H9 (cell line): Measurements from ENCODE around the gene PGBD5. TPM values are rescaled to one million over a fixed set of nuclear protein-coding genes. Genes with fewer than 3 reads are reported as not detected.

Experiments used
- DNase-seq: peaks from one replicate; pipeline ENCODE4 v3.0.0-alpha.2; 2017
- H2AFZ ChIP-seq: one replicate; pipeline ENCODE4 v1.6.1; 2013; ENCODE audit warnings: mild to moderate bottlenecking, low read length, control low read depth, moderate library complexity
- H2AK5ac ChIP-seq: 2 replicates; pipeline ENCODE4 v1.6.1; 2013; ENCODE audit warnings: low read length, control low read depth, mixed read lengths; ENCODE audit not compliant: insufficient read length
- H2BK120ac ChIP-seq: one replicate; pipeline ENCODE4 v1.6.1; 2013; ENCODE audit warnings: low read depth, mild to moderate bottlenecking, low read length, control low read depth, inconsistent platforms; ENCODE audit not compliant: poor library complexity, severe bottlenecking
- H2BK12ac ChIP-seq: 2 replicates; pipeline ENCODE4 v1.6.1; 2013; ENCODE audit warnings: low read length, control low read depth, mixed read lengths, low read depth; ENCODE audit not compliant: insufficient read length
- H2BK15ac ChIP-seq: 2 replicates; pipeline ENCODE4 v1.6.1; 2013; ENCODE audit warnings: low read depth, low read length, control low read depth
- H2BK20ac ChIP-seq: one replicate; pipeline ENCODE4 v1.6.1; 2013; ENCODE audit warnings: low read depth, mild to moderate bottlenecking, low read length, control low read depth, inconsistent platforms; ENCODE audit not compliant: poor library complexity, severe bottlenecking
- H2BK5ac ChIP-seq: 2 replicates; pipeline ENCODE4 v1.6.1; 2013; ENCODE audit warnings: low read length, control low read depth, mixed read lengths; ENCODE audit not compliant: insufficient read length
- H3K14ac ChIP-seq: 2 replicates; pipeline ENCODE4 v1.6.1; 2013; ENCODE audit warnings: low read length, control low read depth; ENCODE audit not compliant: insufficient read depth
- H3K18ac ChIP-seq: 2 replicates; pipeline ENCODE4 v1.6.1; 2013; ENCODE audit warnings: low read depth, mild to moderate bottlenecking, mixed read lengths, low read length, control low read depth; ENCODE audit not compliant: insufficient read length
- H3K23ac ChIP-seq: 2 replicates; pipeline ENCODE4 v1.6.1; 2013; ENCODE audit warnings: low read length, control low read depth, mixed read lengths, low read depth; ENCODE audit not compliant: insufficient read length
- H3K23me2 ChIP-seq: 2 replicates; pipeline ENCODE4 v1.6.1; 2013; ENCODE audit warnings: low read depth, mild to moderate bottlenecking, mixed read lengths, low read length, control low read depth; ENCODE audit not compliant: insufficient read length, poor library complexity, severe bottlenecking
- H3K27ac ChIP-seq: 2 replicates; pipeline ENCODE4 v1.5.1; 2013; ENCODE audit warnings: low read length, control low read depth, mixed read lengths, low read depth; ENCODE audit not compliant: insufficient read length
- H3K27me3 ChIP-seq: 2 replicates; pipeline ENCODE4 v1.6.1; 2013; ENCODE audit warnings: low read length, control low read depth, inconsistent platforms; ENCODE audit not compliant: insufficient read depth
- H3K4ac ChIP-seq: 2 replicates; pipeline ENCODE4 v1.6.1; 2013; ENCODE audit warnings: low read depth, mild to moderate bottlenecking, control low read depth, inconsistent platforms, low read length, moderate library complexity
- H3K4me1 ChIP-seq: 2 replicates; pipeline ENCODE4 v1.6.1; 2013; ENCODE audit warnings: low read length, control low read depth, inconsistent platforms; ENCODE audit not compliant: insufficient read depth
- H3K4me2 ChIP-seq: 2 replicates; pipeline ENCODE4 v1.6.1; 2013; ENCODE audit warnings: low read length, control low read depth, mixed read lengths; ENCODE audit not compliant: insufficient read length, insufficient read depth
- H3K56ac ChIP-seq: 2 replicates; pipeline ENCODE4 v1.6.1; 2013; ENCODE audit warnings: low read depth, mild to moderate bottlenecking, mixed read lengths, low read length, control low read depth; ENCODE audit not compliant: insufficient read length
- H3K79me1 ChIP-seq: 2 replicates; pipeline ENCODE4 v1.6.1; 2013; ENCODE audit warnings: low read depth, mild to moderate bottlenecking, moderate library complexity, low read length, control low read depth, inconsistent platforms; ENCODE audit not compliant: insufficient read depth, poor library complexity, severe bottlenecking
- H3K79me2 ChIP-seq: 2 replicates; pipeline ENCODE4 v1.6.1; 2013; ENCODE audit warnings: low read length, control low read depth, inconsistent platforms; ENCODE audit not compliant: insufficient read depth
- H3K9ac ChIP-seq: 2 replicates; pipeline ENCODE4 v1.6.1; 2013; ENCODE audit warnings: low read length, control low read depth, mixed read lengths; ENCODE audit not compliant: insufficient read length; ENCODE audit errors: extremely low read depth
- H3K9me3 ChIP-seq: one replicate; pipeline ENCODE4 v1.6.1; 2013; ENCODE audit warnings: low read depth, low read length, inconsistent platforms; ENCODE audit not compliant: control insufficient read depth
- H3T11ph ChIP-seq: one replicate; pipeline ENCODE4 v1.6.1; 2013; ENCODE audit warnings: mild to moderate bottlenecking, low read length, control low read depth, inconsistent platforms
- H4K20me1 ChIP-seq: one replicate; pipeline ENCODE4 v1.6.1; 2013; ENCODE audit not compliant: control insufficient read depth, insufficient read length, insufficient read depth
- H4K5ac ChIP-seq: 2 replicates; pipeline ENCODE4 v1.6.1; 2013; ENCODE audit warnings: low read depth, mild to moderate bottlenecking, mixed read lengths, low read length, control low read depth; ENCODE audit not compliant: insufficient read length
- H4K8ac ChIP-seq: replicated peaks from 2 replicates; pipeline ENCODE4 v1.6.1; 2013; ENCODE audit warnings: low read length, control low read depth, mixed read lengths, low read depth; ENCODE audit not compliant: insufficient read length
- H4K91ac ChIP-seq: 2 replicates; pipeline ENCODE4 v1.6.1; 2013; ENCODE audit warnings: low read depth, mild to moderate bottlenecking, moderate library complexity, mixed read lengths, low read length, control low read depth; ENCODE audit not compliant: insufficient read length
- H3K27ac Mint-ChIP-seq, 3 experiments: 2 replicates in 2 of 3; 3 replicates in 1 of 3; pipeline ENCODE4 v1.8.0; 2020 to 2021; ENCODE audit warnings: mixed read lengths in 3 of 3, mild to moderate bottlenecking in 1 of 3, moderate library complexity in 1 of 3
- H3K27me3 Mint-ChIP-seq: 2 replicates; pipeline ENCODE4 v1.8.0; 2021; ENCODE audit warnings: low read depth, mild to moderate bottlenecking, moderate library complexity, mixed read lengths
- H3K36me3 Mint-ChIP-seq, 3 experiments: 2 replicates in 2 of 3; 3 replicates in 1 of 3; pipeline ENCODE4 v1.8.0; 2020 to 2021; ENCODE audit warnings: low read depth in 3 of 3, mixed read lengths in 3 of 3; ENCODE audit not compliant: insufficient read depth in 1 of 3
- H3K4me1 Mint-ChIP-seq, 2 experiments: 2 replicates each; pipeline ENCODE4 v1.8.0; 2020; ENCODE audit warnings: mixed read lengths in 2 of 2
- H3K4me3 Mint-ChIP-seq, 2 experiments: 2 replicates in 1 of 2; 3 replicates in 1 of 2; pipeline ENCODE4 v1.8.0; 2020 to 2021; ENCODE audit warnings: mild to moderate bottlenecking in 2 of 2, mixed read lengths in 2 of 2, moderate library complexity in 1 of 2
- H3K9me3 Mint-ChIP-seq, 2 experiments: 2 replicates in 1 of 2; 3 replicates in 1 of 2; pipeline ENCODE4 v1.8.0; 2020; ENCODE audit warnings: mild to moderate bottlenecking in 2 of 2, mixed read lengths in 2 of 2, moderate library complexity in 1 of 2
- WGBS: extraction: QIAGEN DNeasy Blood & Tissue Kit; methylation state at CpG from one replicate; pipeline ENCODE4 v1.1.7; 2013; ENCODE audit warnings: missing lambda C conversion rate, low lambda C conversion rate, mixed read lengths; ENCODE audit not compliant: insufficient read length; ENCODE audit errors: extremely low coverage; 5-methylcytosine and 5-hydroxymethylcytosine counted together
- total RNA-seq: library from RNA; stranded (reverse); gene quantifications from 2 replicates; pipeline ENCODE4 v1.2.1, GENCODE V29; 2021
- TF ChIP-seq, protein P1 (sequence below): fragments of 200-600 bp; sonication (generic); conservative IDR thresholded peaks from 3 replicates; pipeline ENCODE4 v1.8.0; 2021; ENCODE audit warnings: antibody characterized with exemption, mild to moderate bottlenecking

Gene PGBD5
- total RNA-seq, 1 experiment from 2014 or later, result 19.1 TPM

DNA sequence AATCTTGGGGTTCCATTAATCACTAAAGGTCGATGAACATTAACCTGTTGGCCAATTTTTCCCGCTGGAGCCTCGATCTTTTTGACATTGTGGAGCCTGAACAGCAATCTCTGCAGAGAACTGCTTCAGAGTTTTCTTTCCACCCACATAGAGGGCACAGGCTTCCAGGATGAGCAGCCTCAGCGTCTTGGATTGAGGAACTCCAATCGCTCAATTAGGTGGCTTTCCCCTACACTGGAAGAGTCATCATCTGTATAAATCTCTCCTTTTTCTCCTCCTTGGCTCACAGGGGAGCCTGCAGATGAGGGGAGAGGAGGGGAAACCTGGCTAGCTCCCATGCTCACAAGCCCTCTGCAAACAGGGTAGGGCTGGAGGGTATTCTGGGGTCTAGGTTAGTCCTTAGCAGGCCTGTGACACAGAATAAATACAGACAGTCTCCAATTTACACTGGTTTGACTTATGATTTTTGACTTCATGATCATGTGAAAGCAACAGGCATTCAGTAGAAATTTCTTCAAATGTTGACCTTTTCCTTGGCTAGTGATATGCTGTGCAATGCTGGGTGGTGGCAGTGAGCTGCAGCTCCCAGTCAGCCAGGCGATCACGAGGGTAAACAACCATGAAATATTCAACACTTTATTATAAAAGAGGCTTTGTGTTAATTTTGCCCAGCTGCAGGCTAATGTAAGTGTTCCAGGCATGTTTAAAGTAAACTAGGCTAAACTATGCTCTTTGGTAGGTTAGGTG is 80.8 kb downstream of the PGBD5 start:
- peaks cover 13 to 31% (median 15%) of the 10 kb centered on the region in 3 experiments for H3K36me3 Mint-ChIP-seq
- Histone ChIP-seq H3T11ph (no peak overlapping the region), H3K4me1 (no peaks in the 10 kb centered on the region), H3K9me3 (no peaks in the 10 kb centered on the region), H4K91ac (no peak overlapping the region), H3K27ac (no peak overlapping the region), H3K27me3 (no peaks in the 10 kb centered on the region), H4K8ac (no peak overlapping the region), H2BK12ac (no peak overlapping the region), H3K79me1 (no peaks in the 10 kb centered on the region), H2BK20ac (no peak overlapping the region), H3K4me2 (no peak overlapping the region), H2BK120ac (no peak overlapping the region), H2BK15ac (no peak overlapping the region), H4K5ac (no peak overlapping the region), H3K4ac (no peak overlapping the region), H2BK5ac (no peak overlapping the region), H3K56ac (no peak overlapping the region), H3K23ac (no peak overlapping the region), H3K79me2 (no peaks in the 10 kb centered on the region), H3K18ac (no peak overlapping the region), H3K14ac (no peak overlapping the region), H4K20me1 (no peaks in the 10 kb centered on the region), H2AFZ (no peak overlapping the region), H2AK5ac (no peak overlapping the region), H3K23me2 (no peaks in the 10 kb centered on the region), H3K9ac (no peak overlapping the region)
- H3K27me3 Mint-ChIP-seq, result no peaks in the 10 kb centered on the region; the same call in 1 of the 2 replicates
- no peak overlapping the region for H3K27ac Mint-ChIP-seq
- peaks cover 4 to 15% of the 10 kb centered on the region in 2 experiments for H3K4me1 Mint-ChIP-seq
- DNase-seq, result no peak
- H3K4me3 Mint-ChIP-seq, result no peak overlapping the region
- TF ChIP-seq, protein P1, sequence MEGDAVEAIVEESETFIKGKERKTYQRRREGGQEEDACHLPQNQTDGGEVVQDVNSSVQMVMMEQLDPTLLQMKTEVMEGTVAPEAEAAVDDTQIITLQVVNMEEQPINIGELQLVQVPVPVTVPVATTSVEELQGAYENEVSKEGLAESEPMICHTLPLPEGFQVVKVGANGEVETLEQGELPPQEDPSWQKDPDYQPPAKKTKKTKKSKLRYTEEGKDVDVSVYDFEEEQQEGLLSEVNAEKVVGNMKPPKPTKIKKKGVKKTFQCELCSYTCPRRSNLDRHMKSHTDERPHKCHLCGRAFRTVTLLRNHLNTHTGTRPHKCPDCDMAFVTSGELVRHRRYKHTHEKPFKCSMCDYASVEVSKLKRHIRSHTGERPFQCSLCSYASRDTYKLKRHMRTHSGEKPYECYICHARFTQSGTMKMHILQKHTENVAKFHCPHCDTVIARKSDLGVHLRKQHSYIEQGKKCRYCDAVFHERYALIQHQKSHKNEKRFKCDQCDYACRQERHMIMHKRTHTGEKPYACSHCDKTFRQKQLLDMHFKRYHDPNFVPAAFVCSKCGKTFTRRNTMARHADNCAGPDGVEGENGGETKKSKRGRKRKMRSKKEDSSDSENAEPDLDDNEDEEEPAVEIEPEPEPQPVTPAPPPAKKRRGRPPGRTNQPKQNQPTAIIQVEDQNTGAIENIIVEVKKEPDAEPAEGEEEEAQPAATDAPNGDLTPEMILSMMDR, result no peak
- H3K9me3 Mint-ChIP-seq, result no peaks in the 10 kb centered on the region
- WGBS, result no CpG with 5 or more reads among the region's 7 CpGs
